ENCODE results near the gene XRCC1. TPM values are rescaled to one million over a fixed set of nuclear protein-coding genes. Genes with fewer than 3 reads are reported as not detected.

XRCC1 gene
- total and polyA plus RNA-seq, 10 of the 15 experiments (the other 5 are each of a cell fraction or from before 2014, with no cell fraction given): 2.0 to 51.1 (median 33.7) TPM

- TF ChIP-seq ATF7 (IDR thresholded peaks at IDR 0.05; ENCODE audit: low read depth) (no peak), NRF1 (conservative IDR thresholded peaks at IDR 0.05; ENCODE audit: low read depth, low read length) (no peak), CREM (IDR thresholded peaks at IDR 0.05; ENCODE audit: low read depth) (peak; percentile 71; the same call in 1 of the 2 replicates), IKZF1 (conservative IDR thresholded peaks at IDR 0.05) (peak; percentile 51), ZNF217 (IDR thresholded peaks at IDR 0.05) (no peak), NR2C1 (IDR thresholded peaks at IDR 0.05) (no peak), RCOR1 (conservative IDR thresholded peaks at IDR 0.05; ENCODE audit: low read depth, low read length) (no peak), CREB1 (IDR thresholded peaks at IDR 0.05; ENCODE audit: low read depth) (peak; percentile 82), SKIL (IDR thresholded peaks at IDR 0.05; ENCODE audit: low read depth, poor library complexity, severe bottlenecking) (no peak), LARP7 (IDR thresholded peaks at IDR 0.05) (peak; percentile 84), BCL3 (IDR thresholded peaks at IDR 0.05; ENCODE audit: borderline replicate concordance, insufficient read depth, low read depth, low read length, poor library complexity, severe bottlenecking) (no peak), SMARCA5 (IDR thresholded peaks at IDR 0.05) (peak; percentile 93), MAX (IDR thresholded peaks at IDR 0.05; ENCODE audit: low read depth, low read length) (0 out of 2 replicates have a peak, but pooled peaks have one; percentile 3), PBX3 (IDR thresholded peaks at IDR 0.05; ENCODE audit: insufficient replicate concordance, low read depth, low read length) (no peak), CHD2 (IDR thresholded peaks at IDR 0.05; ENCODE audit: borderline replicate concordance, low read depth, low read length) (no peak), BHLHE40 (IDR thresholded peaks at IDR 0.05; ENCODE audit: borderline replicate concordance in 1 of 2, low read depth in 2 of 2, low read length in 1 of 2) (peak; percentile 5 to 61; a peak in 2 of 4 replicates), MTA3 (IDR thresholded peaks at IDR 0.05; ENCODE audit: borderline replicate concordance, low read length) (no peak), REST (IDR thresholded peaks at IDR 0.05; ENCODE audit: low read depth, low read length) (no peak)
Observed at GRCh38 chr19:43594710-43595604, 19.6 kb upstream of the XRCC1 start (continued).

Measured in GM12878 (cell line).